ENCODE results near the gene SLC7A8.

Gene SLC7A8

DNA sequence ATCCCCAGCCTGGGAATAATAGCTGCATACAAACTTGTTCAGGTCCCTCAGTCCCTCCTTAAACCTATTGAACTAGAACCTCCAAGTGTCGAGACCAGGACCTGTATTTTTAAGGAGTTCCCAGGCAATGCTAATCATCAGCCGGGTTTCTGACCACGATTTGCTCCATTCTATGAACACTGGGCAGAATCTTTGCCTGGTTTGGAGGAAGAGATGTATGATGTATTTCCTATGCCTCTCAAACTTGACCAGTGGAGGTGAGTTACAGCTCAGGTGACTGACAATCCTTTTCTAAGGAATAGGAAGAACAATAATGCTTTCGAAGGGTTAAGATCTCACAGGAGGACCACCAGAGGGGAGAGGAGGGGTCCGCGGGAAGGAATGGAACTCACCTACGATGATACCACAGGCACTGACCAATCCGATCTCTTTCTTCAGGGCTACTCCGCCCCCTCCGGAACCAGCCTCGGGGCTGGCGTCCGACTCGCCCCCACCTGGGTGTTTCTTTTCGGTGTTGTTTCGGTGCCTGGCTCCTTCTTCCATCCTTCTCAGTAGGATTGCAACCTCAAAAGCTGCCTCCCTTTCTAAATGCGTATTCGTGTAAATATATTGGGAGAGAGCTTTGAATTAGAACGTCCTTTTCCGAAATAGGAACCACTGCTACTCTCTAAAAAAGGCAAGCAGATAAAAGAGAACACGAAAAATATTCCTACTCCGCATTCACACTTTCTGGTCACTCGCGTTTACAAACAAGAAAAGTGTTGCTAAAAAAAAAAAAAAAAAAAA is 895 bp downstream of the SLC7A8 start:
- DNase-seq: no peak

DNA sequence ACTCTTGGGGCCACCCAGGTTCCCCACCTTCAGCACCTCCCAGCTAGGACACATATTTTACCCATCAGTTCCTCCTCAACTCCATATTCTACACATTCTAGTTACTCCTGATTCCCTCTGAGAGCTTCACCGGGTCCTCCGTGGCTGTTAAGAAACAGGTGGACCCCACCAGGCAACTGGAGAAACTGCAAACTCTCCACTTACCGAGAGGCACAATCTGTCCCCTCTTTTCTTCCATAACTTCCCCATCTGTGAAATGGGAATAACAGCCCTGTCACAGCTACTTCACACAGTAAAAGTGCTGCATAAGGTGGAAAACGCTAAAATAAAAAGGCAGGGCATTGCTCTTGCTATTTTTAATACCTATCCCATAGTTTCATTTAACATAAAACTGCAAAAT is 1.5 kb downstream of the SLC7A8 start:
- DNase-seq: no peak

- DNase-seq: no peak
These were observed 2.0 kb downstream of the SLC7A8 start for GRCh38 chr14:23181453-23181852.

GRCh38 chr14:23177181-23177580 is 6.3 kb downstream of the SLC7A8 start:
- no peak for DNase-seq

- DNase-seq: no peak
These were observed 7.6 kb downstream of the SLC7A8 start for GRCh38 chr14:23175823-23176222.

DNA sequence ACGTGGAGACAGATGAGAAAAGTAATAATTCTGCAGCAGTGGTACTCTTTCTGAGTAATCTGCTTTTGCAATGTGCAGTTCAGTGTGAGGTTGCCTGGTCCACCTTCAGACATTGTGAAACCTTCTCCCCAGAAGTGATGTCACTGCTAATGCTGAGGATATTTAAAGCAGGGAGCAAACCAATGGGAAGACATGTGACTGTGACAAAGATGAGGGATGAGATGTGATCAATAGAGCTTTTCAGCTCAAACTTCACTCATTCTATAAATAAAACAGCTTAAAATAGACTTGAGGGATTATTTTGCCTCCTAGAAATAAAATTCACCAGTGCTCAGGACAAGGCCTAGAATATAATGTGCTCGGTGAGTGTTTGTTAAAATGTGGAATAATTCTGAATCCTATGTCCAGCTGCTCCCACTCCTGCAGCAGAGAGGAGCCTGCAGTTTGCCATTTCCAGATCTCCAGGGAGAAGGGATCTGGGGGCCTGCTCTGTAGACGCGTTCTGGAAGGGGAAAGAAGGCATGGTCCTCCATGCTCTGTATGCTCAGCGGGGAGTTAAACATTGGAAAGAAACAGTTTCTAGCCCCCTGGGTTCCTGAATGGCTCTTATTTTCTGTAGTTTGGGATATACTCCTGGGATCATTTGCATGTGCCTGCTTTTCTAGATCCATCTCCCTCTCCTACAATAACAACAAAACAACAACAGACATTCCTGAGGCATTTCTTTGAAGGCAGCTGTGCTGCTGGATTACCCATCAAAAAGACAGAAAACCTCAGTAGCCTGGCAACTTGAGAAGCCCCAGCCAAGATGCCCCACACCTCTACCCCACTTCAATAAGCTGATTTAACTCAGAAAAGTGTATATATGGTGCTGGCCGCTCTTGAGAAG is 8.9 kb downstream of the SLC7A8 start:
- DNase-seq: no peak

- DNase-seq: no peak
These were observed 9.7 kb downstream of the SLC7A8 start for GRCh38 chr14:23173796-23174195.

DNA sequence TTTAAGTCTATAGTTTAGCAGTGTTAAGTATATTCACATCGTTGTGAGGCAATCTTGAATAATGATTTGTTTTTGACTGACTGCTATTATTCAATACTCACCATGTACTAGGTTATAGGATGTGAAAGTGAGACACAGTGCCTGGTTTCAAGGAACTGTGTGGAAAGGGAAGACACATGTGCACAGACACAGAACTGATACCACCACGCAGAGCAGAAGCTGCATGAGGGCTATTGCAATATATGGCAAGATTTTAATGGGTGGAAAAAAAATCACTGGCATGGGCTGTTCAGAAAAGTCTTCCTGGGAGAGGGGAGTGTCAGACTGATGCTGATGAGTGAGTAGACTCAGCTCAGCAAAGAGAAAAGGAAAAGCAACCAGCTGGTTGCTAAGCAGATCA is 10.4 kb downstream of the SLC7A8 start:
- no peak for DNase-seq

GRCh38 chr14:23172574-23172973 is 10.9 kb downstream of the SLC7A8 start:
- no peak for DNase-seq

GRCh38 chr14:23172096-23172495 is 11.4 kb downstream of the SLC7A8 start:
- DNase-seq: no peak

- DNase-seq: no peak
These were observed 12.1 kb downstream of the SLC7A8 start for GRCh38 chr14:23171222-23171975.

- no peak for DNase-seq
These were observed 13.8 kb downstream of the SLC7A8 start for GRCh38 chr14:23169622-23170021.

GRCh38 chr14:23168246-23168645 is 15.2 kb downstream of the SLC7A8 start:
- DNase-seq: no peak

DNA sequence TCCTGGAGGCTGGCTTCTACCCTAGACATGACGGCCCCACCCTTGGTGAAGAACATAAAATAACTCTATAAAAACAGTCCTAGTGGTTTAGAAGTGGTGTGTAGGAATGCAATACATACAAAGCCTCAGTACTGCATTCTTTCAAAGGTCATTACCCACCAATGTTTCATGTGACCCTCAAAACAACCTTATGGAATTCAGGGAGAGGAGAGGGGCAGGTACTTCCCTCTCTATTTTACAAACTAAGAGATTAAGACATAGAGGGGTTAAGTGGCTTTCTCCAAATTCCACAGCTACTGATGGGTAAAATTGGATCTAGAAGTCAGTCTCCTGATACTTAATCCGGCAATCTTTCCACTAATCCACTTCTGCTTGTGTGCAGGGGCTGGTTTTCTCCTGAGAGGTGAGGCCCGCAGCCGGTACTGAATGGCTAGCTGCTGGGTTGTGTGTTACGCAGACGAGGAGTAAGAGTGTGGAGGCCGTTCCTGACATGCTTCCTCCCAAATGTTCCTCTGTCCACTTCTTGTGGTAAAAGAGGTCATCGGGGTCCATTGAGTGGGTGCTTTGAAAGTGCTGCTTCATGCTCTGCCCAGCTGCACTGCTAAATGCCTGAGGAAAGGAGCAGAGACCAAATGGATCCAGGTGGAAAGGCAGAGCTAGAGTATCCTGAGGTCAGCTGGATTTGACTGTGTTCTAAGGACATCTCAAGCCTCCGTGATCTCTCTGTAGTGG is 16.2 kb downstream of the SLC7A8 start:
- DNase-seq: no peak

- no peak for DNase-seq
These were observed 18.5 kb downstream of the SLC7A8 start for GRCh38 chr14:23164949-23165348.

DNA sequence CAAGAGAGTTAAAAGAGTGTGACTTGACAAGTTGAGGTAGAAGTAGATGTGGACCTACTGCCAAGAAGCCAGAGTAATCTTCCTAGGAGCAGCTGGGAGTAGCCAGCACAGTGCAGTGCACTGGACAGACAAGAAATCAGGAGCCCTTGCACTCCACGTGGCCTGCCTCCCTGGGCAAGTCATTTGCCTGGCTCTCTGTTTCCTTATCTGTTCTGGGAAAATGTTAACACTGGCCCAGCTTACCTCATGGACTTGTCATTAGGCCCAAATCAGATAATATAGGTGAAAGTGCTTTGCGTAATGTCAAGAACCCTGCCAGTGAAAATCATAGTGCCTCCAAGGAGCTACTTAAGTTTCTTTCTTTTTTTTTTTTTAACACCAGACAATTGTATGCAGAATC is 19.2 kb downstream of the SLC7A8 start:
- no peak for DNase-seq

DNA sequence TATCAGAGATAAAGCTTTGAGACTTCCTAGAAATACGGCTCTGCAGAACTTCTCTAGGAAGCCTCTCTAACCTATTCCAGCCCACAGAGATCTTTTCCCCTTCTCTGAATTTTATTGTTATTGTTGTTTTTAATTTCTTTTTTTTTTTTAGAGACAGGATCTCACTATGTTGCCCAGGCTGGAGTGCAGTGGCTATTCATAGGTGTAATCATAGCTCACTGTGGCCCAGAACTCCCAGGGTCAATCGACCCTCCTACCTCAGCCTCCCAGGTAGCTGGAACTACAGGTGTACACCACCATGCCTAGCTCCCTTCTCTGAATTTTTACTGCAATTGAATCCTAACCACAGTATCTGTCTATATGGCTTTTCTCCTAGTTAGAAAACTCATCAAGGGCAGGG is 19.6 kb downstream of the SLC7A8 start:
- DNase-seq: no peak

DNA sequence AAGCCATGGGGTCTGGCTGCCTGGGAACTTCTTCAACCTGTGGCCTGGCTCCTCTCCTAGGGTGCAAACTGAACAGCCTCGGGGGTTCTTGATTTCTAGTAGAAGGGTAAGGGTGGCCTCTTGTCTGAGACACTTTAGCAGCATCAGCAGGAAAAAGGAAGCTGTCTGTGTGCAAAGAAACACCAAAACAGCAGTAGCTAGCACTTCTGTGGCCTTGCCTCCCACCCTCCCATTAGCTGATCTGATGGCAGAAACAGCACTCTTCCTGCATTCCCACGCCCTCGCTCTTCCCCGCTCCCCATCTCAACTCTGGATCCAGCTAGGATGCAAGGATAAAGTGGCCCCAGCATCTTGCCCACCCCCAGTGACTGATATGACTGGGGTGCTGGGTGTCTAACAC is 20.7 kb downstream of the SLC7A8 start:
- DNase-seq: no peak

DNA sequence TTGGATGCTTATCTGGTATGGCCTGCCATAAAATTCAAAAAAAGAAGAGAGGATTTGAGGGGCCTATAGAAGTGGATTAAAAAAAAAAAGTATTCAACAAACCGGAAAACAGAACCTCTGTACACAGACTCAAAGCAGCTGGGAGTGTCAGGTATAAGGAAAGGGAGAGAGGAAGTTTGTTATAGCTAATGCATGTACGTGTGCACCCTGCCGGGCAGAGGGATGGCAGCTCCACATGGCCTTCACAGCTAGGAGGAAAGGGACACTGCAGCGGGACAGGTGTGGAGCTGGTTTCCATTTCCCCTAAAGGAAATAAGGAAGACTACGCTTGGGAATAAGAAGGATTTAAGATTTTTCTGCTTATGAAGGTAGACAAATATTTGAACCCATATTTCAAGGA is 21.5 kb downstream of the SLC7A8 start:
- no peak for DNase-seq

GRCh38 chr14:23160924-23161522 is 22.4 kb downstream of the SLC7A8 start:
- no peak for DNase-seq

GRCh38 chr14:23159532-23159931 is 23.9 kb downstream of the SLC7A8 start:
- DNase-seq: no peak

- DNase-seq: no peak
These were observed 24.7 kb downstream of the SLC7A8 start for GRCh38 chr14:23158779-23159178.
